HL-60/S4 treated with phorbol 12-myristate 13-acetate at 8.2 ng/mL for 4 days and 3 days (cell line): ENCODE data around the gene EIF3L.

Experiments
- in situ Hi-C: fragments of 300-500 bp; cut with MboI; formaldehyde crosslinking; loops from 2 replicates; pipeline ENCODE4 v1.15.0; 2022; ENCODE audit warnings: low sequenced_read_pairs

The EIF3L gene

DNA sequence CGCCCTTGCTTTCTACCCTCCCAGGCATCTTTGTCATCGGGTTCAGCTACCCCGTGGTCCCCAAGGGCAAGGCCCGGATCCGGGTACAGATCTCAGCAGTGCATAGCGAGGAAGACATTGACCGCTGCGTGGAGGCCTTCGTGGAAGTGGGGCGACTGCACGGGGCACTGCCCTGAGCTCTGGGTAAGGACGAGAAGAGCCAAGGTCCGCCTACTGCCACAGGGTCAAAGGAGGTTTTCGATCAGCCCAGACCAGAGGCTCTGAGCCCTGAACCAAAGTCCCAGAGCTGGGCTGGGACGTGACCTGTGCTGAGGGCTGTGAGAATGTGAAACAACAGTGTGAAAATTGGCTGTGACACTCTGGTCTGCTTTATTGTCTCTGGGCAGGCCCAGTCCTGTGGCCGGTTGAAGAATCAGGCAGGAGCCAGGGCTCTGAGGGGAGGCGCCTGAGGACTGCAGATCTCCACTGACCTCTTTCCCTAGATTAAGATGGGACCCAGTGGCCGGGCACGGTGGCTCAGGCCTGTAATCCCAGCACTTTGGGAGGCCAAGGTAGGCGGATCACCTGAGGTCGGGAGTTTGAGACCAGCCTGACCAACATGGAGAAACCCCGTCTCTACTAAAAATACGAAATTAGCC, 32.6 kb upstream of the EIF3L start:
- in situ Hi-C loops = no loop called here

DNA sequence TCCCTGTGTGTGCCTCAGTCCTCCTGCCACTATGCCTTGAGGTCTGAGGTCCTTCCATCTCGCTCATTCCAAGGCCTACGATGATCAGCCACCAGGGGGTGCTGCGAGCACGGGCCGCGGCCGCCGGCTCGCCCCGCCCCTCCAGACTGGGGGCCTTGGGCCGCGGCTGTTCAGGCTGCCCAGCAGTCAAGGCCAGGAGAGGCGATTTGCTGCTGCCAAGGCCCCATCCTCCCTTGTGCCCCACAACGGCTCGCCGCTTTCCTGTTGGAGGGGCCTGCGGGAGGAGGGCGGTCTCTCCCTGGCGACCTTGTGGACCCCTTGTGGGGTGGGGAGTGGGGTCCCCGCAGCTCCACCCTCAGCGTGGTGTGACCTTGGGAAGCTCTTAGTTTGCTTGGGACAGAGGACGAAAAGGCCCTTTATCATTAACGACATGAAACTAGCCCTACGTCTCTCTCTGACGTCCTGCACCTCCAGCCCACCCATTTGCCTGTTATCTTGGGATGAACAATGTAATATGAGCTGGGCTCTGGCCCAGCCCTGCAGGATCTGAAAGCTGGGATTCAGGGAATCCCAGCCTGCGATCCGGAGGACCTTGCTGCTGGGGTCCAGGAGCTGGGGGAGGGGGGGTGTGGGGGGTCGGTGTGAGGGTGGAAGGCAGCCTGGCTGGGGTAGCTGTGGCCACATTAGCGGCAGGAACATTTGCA, 31.4 kb upstream of the EIF3L start:
- in situ Hi-C loops = no loop called here

DNA sequence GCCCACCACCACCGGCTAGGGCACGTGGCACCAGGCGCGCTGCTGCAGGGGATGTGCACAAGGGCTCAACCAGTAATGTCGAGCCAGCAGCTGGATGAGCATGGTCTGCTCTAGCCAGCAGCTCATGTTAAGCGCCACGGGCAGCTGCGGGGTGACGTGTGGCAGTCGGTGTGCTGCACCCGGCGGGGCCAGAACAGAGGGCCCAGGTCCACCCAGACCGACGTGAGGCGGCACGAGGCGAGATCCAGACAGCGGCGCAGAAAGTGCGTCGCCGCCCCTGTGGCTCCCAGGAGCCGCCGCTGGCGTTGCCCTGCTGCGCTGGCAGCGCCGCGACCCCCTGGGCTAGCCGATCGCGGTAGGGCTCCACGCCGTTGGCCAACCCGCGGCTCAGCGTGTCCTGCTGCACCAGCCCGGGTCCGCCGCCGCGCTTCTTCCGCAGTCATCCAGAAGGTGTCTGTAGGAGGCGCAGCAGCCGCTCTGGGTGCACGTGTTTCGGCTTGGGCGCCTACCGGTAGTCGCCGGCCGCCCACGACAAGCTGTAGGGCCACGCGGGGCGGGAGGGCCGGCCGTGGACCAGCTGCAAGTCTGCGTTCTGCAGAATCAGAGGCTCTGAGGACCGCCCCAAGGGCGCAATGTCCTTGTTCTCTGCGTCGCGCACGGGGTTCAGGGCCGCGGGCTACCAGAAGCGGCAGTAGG, 30.7 kb upstream of the EIF3L start:
- in situ Hi-C loops = no loop called here

DNA sequence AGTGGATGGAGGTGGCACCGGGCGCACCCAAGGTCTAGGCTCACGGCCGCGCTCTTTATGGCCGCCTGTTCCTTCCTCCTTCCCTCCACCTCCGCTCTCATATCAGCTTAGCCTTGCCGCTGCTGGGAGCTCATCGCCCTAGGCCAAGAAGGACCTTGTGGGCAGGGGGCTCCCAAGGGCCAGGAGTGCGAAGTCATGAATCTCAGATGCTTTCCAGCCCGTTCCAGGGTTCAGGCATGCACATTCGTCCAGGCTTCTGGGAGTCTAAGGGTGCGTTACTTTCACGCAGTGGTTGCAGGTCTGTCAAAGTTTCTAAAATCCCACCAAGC, 30.1 kb upstream of the EIF3L start:
- in situ Hi-C loops = no loop called here

DNA sequence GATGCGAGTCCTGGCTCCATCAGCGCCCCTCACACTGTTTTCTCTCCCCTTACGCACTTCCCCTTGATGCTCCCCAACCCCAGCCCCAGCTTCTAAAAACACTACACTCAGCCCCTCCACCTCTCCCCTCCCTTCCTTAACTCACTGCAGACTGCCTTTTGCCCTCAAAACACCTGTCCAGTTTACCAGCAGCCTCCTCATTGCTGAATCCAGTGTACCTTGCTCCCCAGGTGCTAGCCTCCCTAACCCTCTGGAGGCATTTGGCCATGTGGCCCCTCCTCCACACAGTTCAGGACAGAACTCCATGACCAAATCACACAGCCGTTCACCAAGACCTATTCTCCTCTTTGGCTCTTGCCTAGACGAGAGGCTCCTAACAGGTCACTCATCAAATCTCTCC, 28.9 kb upstream of the EIF3L start:
- in situ Hi-C loops = no loop called here

DNA sequence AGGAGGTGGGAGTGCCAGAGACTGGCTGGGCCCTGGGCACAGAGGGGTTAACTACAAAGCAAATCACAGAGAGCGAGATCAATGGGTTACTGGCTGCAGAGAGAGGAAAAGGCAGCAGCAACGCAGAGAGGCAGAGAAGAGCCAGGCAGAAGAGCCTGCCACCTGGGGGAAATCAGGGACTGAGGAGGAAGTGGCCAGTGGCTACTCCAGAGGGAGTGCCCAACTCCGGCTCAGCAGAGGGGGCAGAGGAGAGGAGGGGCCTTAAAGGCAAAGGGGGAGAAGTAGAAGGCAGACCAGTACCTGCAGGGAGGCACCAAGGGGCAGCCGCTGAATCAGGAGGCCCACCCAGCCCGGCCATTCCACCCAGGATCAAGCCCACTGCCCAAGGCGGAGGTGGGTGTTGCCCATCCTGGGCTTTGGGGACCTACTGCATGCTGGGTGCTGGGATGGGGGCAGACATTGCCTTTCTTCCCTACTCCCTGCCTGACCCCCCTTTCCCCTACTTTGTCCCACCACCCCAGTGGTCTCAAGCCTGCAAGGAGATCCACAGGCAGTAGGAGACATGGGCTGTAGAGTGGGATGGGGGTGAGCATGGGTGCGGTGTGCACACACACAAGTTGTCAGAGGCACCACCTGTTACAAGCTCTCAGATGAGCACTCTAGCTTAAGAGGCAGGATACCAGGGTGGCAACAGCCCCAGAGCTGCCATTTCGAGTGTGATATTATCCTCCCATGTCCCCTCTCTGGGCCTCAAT, 27.0 kb upstream of the EIF3L start:
- in situ Hi-C loops = no loop called here

DNA sequence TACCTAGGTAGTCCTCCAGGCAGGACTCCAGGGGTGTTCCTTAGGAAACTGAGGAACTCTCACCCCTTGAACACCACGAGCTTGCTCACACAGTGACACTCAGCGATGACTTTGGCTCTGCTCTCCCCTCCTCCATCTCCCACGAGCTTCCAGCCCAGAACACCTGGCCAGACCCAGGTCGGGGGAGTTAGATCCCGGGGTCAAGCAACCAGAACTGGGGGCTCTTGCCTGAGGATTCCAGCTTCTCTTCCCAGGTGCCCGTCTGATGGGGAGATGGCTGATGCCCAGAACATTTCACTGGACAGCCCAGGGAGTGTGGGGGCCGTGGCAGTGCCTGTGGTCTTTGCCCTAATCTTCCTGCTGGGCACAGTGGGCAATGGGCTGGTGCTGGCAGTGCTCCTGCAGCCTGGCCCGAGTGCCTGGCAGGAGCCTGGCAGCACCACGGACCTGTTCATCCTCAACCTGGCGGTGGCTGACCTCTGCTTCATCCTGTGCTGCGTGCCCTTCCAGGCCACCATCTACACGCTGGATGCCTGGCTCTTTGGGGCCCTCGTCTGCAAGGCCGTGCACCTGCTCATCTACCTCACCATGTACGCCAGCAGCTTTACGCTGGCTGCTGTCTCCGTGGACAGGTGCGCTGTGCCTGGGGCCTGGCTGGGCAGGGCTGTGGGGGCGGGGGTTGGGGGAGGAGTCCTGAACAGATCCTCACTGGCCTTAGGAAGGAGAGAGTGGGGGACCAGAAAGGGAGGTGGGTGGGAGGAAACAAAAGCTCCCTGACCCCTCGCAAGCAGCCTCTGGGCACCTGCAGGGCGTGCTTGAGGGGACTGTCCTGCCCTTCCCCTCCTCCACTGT, 25.9 kb upstream of the EIF3L start, which contains the start of gene GALR3:
GALR3 (plus strand) TSS at position 249 of the 852 bp plus-strand sequence; CDS start at position 274, 25 bp downstream.
- in situ Hi-C loops = no loop called here

DNA sequence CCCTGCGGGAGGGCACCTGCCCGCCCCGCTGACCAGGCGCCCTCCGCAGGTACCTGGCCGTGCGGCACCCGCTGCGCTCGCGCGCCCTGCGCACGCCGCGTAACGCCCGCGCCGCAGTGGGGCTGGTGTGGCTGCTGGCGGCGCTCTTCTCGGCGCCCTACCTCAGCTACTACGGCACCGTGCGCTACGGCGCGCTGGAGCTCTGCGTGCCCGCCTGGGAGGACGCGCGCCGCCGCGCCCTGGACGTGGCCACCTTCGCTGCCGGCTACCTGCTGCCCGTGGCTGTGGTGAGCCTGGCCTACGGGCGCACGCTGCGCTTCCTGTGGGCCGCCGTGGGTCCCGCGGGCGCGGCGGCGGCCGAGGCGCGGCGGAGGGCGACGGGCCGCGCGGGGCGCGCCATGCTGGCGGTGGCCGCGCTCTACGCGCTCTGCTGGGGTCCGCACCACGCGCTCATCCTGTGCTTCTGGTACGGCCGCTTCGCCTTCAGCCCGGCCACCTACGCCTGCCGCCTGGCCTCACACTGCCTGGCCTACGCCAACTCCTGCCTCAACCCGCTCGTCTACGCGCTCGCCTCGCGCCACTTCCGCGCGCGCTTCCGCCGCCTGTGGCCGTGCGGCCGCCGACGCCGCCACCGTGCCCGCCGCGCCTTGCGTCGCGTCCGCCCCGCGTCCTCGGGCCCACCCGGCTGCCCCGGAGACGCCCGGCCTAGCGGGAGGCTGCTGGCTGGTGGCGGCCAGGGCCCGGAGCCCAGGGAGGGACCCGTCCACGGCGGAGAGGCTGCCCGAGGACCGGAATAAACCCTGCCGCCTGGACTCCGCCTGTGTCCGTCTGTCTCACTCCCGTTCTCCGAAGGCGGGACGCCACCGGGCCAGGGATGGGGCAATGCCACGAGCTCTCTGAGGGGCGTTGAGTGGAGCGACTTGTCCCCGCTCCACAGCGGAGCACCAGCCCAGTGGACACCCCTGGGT, 24.3 kb upstream of the EIF3L start:
- in situ Hi-C loops = no loop called here

DNA sequence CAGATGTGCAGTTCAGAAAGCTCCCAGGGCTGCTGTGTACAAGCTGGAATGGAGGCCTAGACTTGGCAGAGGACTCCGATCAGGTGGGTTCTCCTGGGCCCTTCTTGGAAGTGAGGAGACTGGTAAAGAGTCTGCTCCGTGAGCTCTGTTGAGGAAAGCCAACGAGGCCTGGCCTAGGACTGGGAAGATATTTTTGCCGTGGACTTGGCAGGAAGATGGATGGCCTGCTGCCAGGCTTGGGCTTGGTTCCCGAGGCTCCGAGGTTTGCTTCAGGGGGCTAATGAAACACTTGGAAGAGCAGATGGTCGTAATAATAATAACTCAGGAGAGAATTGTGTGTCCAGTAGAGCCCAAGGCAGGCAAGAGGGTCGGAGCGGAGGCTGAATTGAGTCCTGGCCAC, 22.2 kb upstream of the EIF3L start:
- in situ Hi-C loops = no loop called here

DNA sequence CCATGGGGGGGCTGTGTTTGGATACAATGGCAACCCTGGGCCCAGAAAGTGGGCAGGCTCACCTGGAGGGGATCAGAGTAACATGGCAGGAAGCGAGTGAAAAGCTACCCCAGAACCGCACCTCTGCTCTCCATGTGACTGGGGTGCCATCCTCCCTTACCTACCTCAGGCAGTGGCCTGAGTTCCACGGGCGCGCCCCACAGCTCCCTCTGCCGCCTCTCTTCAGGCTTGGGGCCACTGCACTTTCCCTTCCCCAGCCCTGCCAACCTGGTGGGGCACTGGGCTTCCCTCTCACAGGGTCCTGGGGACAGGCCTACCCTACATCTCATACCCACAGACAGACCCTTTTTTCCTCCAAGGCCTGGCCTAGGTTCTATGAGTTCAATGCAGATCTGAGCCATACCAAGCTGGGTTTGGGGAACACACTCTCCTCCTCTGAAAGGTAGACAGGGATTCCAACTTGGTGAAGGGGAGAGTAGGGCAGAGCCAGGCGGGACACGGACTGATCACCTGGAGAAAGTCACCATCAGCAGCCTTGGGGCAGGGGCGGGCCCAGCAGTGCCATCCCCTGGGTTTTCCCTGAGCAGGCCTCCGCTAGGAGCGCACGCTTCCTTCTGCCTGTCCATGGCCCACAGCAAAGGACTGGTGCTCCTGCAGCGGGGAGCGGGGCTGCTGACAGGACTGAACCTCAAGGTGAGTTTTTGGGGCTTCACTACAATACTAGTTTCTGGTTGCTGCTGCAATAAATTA, 19.0 kb upstream of the EIF3L start:
- in situ Hi-C loops = no loop called here

DNA sequence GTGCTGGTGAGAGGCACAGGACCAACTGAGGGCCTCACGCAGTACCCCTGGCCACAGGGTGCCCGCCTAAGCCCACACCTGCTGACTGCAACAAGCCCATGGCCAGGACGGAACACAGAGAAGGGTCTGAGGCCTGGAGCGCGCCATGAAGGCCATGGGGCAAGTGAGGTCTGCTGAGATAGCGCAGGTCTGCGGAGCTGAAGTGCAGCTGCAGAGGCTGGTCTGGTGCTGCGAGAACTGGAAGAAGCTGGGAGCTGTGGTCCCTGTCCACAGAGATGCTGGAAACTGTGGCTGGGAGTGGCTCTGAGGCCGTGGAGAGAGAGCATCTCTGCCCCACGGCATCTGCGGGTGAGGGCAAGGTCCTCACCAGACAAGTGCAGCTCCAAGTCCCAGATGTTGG, 17.7 kb upstream of the EIF3L start:
- in situ Hi-C loops = no loop called here

DNA sequence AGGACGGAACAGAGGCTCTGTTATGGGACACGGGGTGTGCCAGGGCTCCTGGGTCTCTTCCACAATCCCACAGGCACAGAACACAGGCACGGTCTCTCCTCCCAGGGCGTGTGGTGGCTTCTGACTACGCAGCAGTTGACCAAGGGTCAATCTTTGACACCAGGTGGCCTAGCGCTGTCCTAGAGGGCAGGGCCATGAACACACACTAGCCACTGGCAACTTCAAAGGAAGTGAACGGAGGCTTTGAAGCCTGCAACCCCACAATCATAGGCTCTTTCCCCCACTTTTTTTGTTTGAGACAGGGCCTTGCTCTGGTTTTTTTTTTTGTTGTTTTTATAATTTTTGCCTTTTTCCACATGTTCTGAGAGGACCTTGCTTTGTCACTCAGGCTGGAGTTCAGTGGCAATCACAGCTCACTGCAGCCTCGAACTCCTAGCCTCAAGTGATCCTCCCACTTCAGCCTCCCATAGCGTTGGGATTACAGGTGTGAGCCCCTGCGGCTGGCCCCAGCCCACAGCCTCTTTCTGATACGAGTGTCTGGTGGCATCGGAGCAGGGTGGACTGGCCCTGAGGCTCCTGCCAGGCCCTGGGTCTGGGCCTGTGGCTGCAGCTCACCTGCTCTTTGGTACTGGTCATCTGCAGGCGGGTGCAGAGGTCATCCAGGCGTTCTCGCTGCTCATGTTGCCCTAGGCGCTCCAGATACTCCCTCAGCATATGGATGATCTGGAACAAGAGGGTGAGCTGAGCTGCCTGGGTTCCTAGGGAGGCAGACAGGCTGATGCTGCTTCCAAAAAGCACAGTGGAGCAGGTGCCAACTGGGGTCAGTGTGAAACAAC, 17.0 kb upstream of the EIF3L start:
- in situ Hi-C loops = no loop called here

DNA sequence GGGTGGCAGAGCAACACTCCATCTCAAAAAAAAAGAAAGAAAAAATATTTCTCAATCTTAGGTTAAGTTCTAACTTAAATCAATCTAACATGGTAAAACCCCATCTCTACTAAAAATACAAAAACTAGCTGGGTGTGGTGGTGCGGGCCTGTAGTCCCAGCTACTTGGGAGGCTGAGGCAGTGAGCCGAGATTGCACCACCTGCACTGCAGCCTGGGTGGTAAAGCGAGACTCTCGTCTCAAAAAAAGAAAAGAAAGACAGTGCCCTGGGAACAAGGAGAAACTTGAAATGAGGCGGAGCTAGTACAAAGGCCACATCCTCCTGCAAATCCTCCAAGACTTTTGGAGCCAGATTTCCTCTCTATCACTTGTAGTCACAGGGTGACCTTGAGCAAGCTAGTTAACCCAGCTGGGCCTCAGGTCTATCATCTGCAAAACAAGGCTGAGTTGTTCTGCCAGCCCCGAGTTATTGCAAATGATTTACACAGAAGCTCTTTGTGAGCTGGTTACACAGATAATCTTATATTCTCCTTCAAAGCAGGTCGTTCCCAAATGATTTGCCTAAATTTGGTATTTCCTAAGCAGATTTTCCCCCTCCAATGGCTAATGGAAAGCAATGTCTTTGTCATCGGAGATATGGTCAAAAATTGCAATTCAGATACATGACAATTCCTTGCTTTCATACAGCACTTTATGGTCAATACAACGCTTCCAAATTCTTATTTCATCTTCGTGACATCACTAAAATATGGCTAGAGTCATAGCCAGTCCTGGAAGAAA, 7.0 kb upstream of the EIF3L start:
- in situ Hi-C loops = no loop called here

DNA sequence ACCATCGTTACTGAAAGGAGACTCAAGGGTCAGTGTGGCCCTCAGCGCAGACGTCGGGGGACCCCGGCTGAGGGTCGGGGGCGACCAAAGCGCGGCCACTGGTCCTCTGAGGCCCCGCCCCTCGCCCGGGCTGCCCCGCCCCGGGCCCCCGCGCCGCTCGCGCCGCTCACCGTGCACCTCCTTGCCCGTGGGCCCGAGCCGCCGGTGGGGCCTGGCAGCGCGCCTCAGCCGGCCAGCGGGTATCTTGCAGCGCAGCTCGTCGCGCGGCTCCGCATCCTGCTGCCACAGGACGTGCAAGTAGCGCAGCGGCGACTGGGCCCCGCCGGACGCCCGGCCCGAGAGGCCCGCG, 5.5 kb upstream of the EIF3L start:
- in situ Hi-C loops = no loop called here

DNA sequence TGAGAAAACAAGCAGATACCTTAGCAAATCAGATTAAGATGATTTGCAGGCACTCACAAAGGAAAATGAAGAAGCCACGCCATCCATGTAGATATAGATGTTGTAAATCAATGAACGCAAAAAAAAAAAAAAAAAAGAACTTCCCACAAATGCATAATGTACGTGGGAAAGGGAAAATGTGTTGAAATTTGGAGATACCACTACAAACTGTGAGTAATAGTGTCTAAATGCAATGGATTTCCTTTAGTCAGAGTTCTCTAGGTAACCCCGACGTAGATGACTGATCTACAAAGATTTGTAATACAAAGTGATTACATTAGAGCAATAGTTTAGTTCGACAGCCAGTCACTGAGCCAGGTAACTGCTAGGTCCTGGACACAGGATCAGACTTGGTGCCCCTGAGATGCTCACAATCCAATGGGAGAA, 4.3 kb upstream of the EIF3L start:
- in situ Hi-C loops = no loop called here

DNA sequence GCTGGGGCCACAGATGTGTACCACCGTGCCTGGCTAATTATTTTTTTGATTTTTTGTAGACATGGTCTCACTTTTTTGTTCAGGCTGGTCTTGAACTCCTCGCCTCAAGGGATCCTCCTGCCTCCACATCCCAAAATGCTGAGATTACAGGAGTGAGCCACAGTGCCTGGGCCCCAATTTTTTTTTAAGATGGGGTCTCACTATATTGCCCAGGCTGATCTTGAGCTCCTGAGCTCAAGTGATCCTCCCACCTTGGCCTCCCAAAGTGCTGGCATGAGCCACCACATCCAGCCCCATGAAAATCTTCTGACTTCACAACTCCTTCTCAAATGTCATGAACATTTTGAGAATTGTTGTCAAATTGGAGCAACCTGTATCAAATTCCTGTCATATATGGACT, 2.8 kb upstream of the EIF3L start:
- in situ Hi-C loops = no loop called here

DNA sequence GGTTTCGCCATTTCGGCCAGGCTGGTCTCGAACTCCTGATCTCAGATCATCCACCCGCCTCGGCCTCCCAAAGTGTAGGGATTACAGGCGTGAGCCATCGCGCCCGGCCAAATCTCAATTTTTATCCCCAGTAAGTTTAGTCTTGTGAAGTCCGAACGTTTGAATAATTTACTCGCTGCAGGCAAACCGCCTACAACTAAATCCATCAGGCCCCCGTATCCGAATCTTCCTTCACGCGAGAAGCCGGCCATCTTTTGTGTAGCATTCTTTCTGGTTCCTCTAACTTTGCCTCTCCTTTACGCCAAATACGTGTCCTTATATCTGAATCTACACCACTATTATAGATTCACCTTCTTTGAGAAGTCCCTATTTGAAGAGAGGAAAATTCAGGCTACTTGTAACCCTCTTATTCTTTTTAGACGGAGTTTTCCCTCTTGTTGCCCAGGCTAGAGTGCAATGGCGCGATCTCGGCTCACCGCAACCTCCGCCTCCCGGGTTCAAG, 581 bp upstream of the EIF3L start:
- in situ Hi-C loops = no loop called here
